Stomach smooth muscle (tissue), 2 donors: ENCODE measurements around the gene ATM.

Source experiments
- H3K27ac ChIP-seq: one replicate; pipeline ENCODE4 v1.7.0; 2013; ENCODE audit warnings: mild to moderate bottlenecking, low read length, inconsistent platforms
- H3K27me3 ChIP-seq, 2 donors: one replicate each; pipeline ENCODE4 v1.7.0; 2013; ENCODE audit warnings: low read length in 2 of 2; ENCODE audit not compliant: insufficient read depth in 2 of 2, control insufficient read depth in 1 of 2
- H3K36me3 ChIP-seq, 2 donors: one replicate each; pipeline ENCODE4 v1.7.0; 2013; ENCODE audit warnings: low read length in 2 of 2; ENCODE audit not compliant: control insufficient read depth in 2 of 2, insufficient read depth in 2 of 2
- H3K4me1 ChIP-seq: one replicate; pipeline ENCODE4 v1.7.0; 2013; ENCODE audit warnings: low read length; ENCODE audit not compliant: control insufficient read depth, insufficient read depth
- H3K4me3 ChIP-seq, 2 donors: one replicate each; pipeline ENCODE4 v1.7.0; 2013; ENCODE audit warnings: low read length in 2 of 2
- H3K9ac ChIP-seq, 2 donors: one replicate each; pipeline ENCODE4 v1.7.0; 2013; ENCODE audit warnings: low read length in 2 of 2, mild to moderate bottlenecking in 1 of 2
- H3K9me3 ChIP-seq, 2 donors: one replicate each; pipeline ENCODE4 v1.7.0; 2013; ENCODE audit warnings: low read length in 2 of 2; ENCODE audit not compliant: control insufficient read depth in 2 of 2
- donor health status: healthy.
- donor health status: Pancreatic carcinoma.

Gene ATM

GRCh38 chr11:108221911-108222573, 825 bp upstream of the ATM start:
- Histone ChIP-seq H3K36me3 (no peaks in the 10 kb centered on the region), H3K9ac (peak overlapping the region; percentile 94 to 98), H3K27me3 (no peaks in the 10 kb centered on the region), H3K27ac (peak overlapping the region; percentile 91), H3K4me3 (peak overlapping the region; percentile 96 to 100), H3K9me3 (no peaks in the 10 kb centered on the region), H3K4me1 (peaks cover 20% of the 10 kb centered on the region)

- Histone ChIP-seq H3K9ac (peak overlapping the region; percentile 87 to 93), H3K9me3 (no peaks in the 10 kb centered on the region), H3K27me3 (no peaks in the 10 kb centered on the region), H3K36me3 (peaks cover 2 to 4% of the 10 kb centered on the region in 2 donors), H3K4me1 (peaks cover 20% of the 10 kb centered on the region), H3K4me3 (peak overlapping the region; percentile 89), H3K27ac (peak overlapping the region; percentile 85)
Measured at GRCh38 chr11:108223348-108224149, 682 bp downstream of the ATM start.

DNA sequence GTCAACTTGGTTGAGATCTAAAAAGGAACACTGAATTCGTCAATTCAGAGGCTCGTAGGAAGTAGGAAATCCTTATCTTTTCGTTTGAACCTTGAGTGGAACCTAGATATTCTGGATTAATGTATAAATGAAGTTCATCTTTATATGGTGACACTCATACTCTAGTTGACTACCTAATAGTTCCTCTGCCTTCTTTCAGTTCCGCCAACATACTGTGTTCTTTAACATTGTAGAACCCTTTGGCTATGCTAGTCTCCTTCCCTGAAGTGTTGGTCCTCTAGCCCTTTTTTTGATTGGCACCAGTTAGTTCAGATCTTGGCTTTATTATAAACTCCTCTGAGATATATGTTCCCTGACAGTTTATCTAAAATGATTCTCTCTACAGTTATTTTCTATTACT, 1.5 kb downstream of the ATM start:
- peaks cover 5 to 10% of the 10 kb centered on the region in 2 donors for H3K36me3 ChIP-seq
- H3K27me3 ChIP-seq = no peaks in the 10 kb centered on the region
- H3K27ac ChIP-seq = peak overlapping the region; percentile 85
- H3K9ac ChIP-seq = peak overlapping the region in 1 of 2 donors; percentile 93
- peaks cover 20% of the 10 kb centered on the region for H3K4me1 ChIP-seq
- no peaks in the 10 kb centered on the region for H3K9me3 ChIP-seq
- H3K4me3 ChIP-seq = peak overlapping the region; percentile 89

- H3K9ac ChIP-seq = peak overlapping the region in 1 of 2 donors; percentile 34
- peak overlapping the region in 1 of 2 donors; percentile 89 for H3K4me3 ChIP-seq
- peaks cover 5 to 18% of the 10 kb centered on the region in 2 donors for H3K36me3 ChIP-seq
- peaks cover 20% of the 10 kb centered on the region for H3K4me1 ChIP-seq
- no peaks in the 10 kb centered on the region for H3K27me3 ChIP-seq
- no peak overlapping the region for H3K27ac ChIP-seq
- no peaks in the 10 kb centered on the region for H3K9me3 ChIP-seq
Measured at GRCh38 chr11:108224911-108225786, 2.3 kb downstream of the ATM start.

DNA sequence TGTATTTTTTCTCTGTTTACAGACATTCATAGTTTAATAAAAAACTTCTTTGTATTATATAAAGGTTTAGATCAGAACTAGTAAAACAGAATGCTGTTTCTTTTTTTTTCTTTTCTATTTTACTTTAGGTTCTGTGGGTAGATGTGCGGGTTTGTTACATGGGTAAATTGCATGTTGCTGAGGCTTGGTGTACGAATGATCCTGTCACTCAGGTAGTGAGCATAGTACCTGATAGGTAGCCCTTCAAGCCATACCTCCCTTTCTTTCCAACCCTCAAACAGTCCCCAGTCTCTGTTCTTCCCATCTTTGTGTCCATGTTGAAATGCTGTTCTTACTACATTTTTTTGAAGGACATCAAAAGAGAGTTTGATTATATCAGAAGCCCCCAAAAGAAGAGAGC, 3.2 kb downstream of the ATM start:
- H3K4me1 ChIP-seq = peaks cover 14% of the 10 kb centered on the region
- H3K9ac ChIP-seq = peak overlapping the region in 1 of 2 donors; percentile 47
- H3K4me3 ChIP-seq = no peak overlapping the region
- H3K27ac ChIP-seq = no peak overlapping the region
- H3K9me3 ChIP-seq = no peaks in the 10 kb centered on the region
- peaks cover 8 to 22% of the 10 kb centered on the region in 2 donors for H3K36me3 ChIP-seq
- H3K27me3 ChIP-seq = no peaks in the 10 kb centered on the region

DNA sequence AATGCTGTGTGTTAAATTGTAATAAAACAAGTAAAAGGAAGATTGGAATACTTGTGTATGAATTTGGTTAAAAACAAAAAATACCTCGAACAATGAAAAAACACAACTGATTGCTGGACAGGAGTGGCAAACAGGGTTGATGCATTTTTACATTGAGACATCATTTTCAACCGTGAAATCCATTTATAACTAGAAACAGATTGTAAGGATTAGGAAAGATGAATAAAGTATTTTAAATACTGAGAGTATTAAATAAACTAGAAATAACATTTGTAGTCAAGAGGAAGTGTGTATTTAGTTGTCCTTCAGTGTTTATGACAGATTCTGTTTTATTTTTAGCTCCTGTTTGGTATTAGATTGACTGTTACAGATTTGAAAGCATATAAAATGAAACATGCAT, 5.4 kb downstream of the ATM start:
- Histone ChIP-seq H3K9ac (no peak overlapping the region), H3K36me3 (peaks cover 9 to 22% of the 10 kb centered on the region in 2 donors), H3K4me3 (no peak overlapping the region), H3K27me3 (no peaks in the 10 kb centered on the region), H3K9me3 (no peaks in the 10 kb centered on the region), H3K4me1 (peaks cover 9% of the 10 kb centered on the region), H3K27ac (no peak overlapping the region)

DNA sequence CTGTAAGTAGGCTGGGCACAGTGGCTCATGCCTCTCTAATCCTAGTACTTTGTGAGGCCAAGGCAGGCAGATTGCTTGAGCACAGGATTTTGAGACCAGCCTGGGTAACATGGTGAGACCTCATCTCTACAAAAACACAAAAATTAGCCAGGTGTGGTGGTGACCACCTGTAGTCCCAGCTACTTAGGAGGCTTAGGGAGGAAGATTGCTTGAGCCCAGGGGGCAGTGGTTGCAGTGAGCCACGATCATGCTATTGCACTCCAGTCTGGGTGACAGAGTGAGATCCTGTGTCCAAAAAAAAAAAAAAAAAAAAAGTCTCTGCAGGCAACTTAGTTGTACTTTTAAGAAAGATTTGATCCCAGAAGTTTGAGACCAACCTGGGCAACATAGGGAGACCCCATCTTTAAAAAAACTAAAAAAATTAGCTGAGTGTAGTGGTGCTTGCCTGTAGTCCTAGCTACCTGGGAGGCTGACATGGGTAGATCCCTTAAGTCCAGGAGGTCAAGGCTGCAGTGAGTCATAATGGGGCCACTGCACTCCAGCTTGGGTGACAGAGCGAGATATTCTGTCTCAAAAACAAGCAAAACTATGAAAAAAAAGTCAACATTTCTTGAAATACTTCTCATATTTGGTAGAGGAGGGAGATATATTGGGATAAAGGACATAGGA, 10.5 kb downstream of the ATM start:
- H3K4me3 ChIP-seq = no peak overlapping the region
- no peaks in the 10 kb centered on the region for H3K27me3 ChIP-seq
- peaks cover 19 to 31% of the 10 kb centered on the region in 2 donors for H3K36me3 ChIP-seq
- no peaks in the 10 kb centered on the region for H3K4me1 ChIP-seq
- H3K9me3 ChIP-seq = no peaks in the 10 kb centered on the region
- H3K9ac ChIP-seq = no peak overlapping the region
- no peak overlapping the region for H3K27ac ChIP-seq

DNA sequence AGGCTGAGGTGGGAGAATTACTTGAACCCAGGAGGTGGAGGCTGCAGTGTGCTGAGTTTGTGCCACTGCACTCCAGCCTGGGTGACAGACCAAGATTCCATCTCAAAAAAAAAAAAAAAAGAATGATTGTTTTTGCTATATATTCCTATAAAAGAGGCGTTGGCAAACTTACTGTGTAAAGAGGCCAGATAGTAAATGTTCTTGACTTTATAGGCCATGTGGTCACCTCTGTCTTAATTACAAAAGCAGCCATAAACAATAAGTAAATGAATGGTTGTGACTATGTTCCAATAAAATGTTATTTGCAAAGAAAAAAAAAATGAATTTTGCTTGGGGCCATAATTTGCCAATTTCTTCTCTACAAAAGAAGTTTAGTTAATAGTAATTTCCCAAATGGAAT, 12.3 kb downstream of the ATM start:
- no peak overlapping the region for H3K4me3 ChIP-seq
- H3K4me1 ChIP-seq = no peaks in the 10 kb centered on the region
- H3K9me3 ChIP-seq = no peaks in the 10 kb centered on the region
- H3K9ac ChIP-seq = no peak overlapping the region
- no peak overlapping the region for H3K27ac ChIP-seq
- no peaks in the 10 kb centered on the region for H3K27me3 ChIP-seq
- H3K36me3 ChIP-seq = peaks cover 14 to 22% of the 10 kb centered on the region in 2 donors

DNA sequence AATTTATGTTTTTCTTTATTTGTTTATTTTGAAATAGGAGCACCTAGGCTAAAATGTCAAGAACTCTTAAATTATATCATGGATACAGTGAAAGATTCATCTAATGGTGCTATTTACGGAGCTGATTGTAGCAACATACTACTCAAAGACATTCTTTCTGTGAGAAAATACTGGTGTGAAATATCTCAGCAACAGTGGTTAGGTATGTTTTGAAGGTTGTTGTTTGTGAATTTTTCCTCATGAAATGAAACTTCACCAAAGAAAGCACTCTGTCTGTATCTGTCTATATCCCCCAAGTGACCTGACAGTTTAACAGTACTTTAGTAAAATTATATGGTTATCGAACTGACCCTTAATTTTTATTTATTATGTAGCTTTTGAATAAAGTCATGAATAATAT, 12.8 kb downstream of the ATM start:
- Histone ChIP-seq H3K27ac (no peak overlapping the region), H3K27me3 (no peaks in the 10 kb centered on the region), H3K9me3 (no peaks in the 10 kb centered on the region), H3K4me3 (no peak overlapping the region), H3K36me3 (peaks cover 11 to 21% of the 10 kb centered on the region in 2 donors), H3K4me1 (no peaks in the 10 kb centered on the region), H3K9ac (no peak overlapping the region)

DNA sequence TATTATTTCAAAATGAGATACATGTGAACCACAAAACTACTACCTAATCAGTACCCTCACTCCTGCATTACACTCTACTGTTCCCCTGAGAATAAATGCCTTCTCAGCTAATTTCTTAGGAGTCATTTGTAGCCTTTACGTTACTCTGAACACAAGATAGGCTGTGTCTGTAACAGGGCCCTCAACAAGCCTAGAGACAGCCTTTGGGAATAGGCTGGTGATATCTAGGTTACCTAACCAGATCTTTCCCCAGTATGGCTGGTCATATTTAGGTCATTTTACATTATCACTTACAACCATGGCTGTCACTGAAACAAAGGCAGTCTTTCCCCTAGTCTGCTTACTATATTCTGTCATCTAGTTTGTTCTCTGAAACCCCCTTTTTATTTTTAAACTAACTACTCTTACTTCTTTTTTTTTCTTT, 14.2 kb downstream of the ATM start:
- H3K4me3 ChIP-seq = no peak overlapping the region
- H3K36me3 ChIP-seq = peaks cover 10 to 21% of the 10 kb centered on the region in 2 donors
- no peak overlapping the region for H3K9ac ChIP-seq
- H3K27ac ChIP-seq = no peak overlapping the region
- H3K4me1 ChIP-seq = no peaks in the 10 kb centered on the region
- H3K27me3 ChIP-seq = no peaks in the 10 kb centered on the region
- H3K9me3 ChIP-seq = no peaks in the 10 kb centered on the region
